ENCODE results near the gene XPO6.
A peak's percentile ranks its signal among the peaks of the same experiment; 100 is the strongest.

The XPO6 gene

DNA sequence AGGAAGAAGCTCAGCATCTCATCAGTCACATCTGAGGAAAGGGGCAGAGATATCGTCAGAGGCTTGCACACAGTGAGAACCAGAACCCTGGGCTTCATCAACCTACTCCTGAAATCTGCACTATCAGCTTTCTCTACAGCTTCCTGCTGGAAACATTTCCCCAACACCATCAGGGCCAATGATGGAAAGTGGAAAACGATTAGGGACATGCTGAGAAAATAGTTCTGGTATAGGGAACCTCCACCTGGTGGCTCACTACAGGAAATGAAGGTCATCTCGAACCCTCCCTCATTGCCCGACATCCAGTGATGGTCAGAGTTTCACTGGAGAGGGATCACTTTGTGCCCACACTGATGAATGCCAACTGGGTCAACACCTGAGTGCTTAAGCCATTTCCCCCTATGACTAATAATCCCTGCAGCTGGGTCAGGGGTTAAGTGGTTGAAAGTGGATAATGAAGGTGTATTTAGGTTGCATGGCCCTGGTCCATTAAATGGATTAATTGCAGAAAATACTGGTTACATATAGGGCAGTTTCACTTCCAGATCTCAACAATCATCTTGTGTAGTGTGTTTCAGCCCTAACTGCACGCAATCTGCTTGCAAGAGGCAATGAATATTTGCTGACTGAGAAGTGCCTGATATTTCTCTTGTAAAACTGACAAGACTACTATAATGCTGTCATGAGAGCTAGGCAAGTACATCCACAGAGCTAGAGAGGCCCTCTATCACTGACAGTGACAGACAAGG lies 105.1 kb downstream of the XPO6 start:
- DNase-seq = peak; percentile 91

DNA sequence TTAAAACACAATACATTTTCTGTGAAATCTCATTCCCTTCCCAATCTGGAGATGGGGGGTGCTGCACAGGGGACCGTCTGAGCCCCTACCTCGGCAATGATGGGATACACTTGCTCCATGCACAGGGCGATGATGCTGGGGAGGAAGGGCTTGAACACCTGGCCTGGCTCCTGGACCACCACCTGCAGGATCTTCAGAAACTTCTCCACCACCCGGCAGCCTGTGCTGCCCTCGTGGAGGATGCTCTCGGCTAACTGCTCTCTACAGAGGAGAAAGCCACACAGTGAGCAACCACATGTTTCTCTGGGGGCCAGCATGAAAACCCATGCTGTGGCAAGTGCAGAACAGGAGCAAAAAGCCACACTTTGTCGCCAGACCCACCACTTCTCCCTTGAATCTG lies 105.8 kb downstream of the XPO6 start:
- DNase-seq = no peak

DNA sequence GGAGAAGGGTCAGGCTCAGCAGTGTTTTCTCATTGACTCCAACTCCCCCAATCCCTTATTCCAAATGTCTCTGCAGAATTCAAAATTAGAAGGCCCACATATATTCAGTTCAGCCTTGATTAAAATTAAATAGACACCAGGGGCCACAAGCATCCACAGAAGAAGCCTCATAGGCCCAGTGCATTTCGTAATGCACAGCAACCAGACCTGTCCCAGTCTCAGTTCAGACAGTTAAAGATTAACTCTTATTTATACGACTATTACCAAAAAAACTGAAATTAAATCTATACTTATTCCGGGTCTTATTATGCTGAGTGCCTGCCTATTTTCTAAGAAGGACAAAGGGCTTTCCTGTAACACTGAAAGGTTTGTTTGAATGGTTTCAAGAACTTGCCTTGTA lies 106.5 kb downstream of the XPO6 start:
- DNase-seq = no peak

DNA sequence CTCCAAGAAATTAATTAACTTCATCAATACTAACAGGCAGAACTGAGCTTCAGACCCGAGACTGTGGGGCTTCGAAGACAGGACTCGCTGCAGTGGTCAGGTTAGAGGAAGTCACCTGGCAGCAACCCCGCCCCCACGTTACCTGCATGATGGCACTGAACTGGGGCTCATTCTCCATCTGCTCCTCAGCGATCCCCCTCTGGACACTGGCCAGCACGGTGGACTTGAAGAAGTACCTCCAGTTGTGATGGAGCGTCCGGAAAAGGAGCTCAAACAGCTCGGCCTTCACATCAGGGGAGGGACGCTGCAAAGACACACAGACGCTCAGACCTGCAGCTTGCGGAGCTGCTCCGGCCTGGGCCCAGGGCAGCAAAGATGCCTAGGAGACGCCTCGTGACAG lies 107.4 kb downstream of the XPO6 start:
- no peak for DNase-seq

- no peak for DNase-seq
These were observed 108.1 kb downstream of the XPO6 start for GRCh38 chr16:28103516-28104170.

DNA sequence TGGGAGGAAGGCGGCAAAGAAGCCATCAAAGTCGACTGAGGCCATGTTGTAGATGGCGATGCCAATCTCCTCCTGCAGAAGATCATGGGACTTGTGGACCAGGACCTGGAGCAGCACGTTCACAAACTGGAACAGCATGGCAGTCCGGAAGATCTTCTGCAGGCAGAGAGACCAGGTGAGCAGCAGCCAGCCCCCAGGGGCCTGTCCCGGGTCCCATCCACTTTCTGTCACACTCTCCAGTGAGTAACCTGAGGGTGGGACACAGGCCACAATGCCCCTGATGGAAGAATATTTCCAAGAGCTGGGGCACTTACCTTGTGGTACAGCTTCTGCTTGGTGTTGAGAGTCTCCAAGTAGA lies 110.3 kb downstream of the XPO6 start:
- no peak for DNase-seq

GRCh38 chr16:28100810-28101532 lies 110.8 kb downstream of the XPO6 start:
- no peak for DNase-seq

DNA sequence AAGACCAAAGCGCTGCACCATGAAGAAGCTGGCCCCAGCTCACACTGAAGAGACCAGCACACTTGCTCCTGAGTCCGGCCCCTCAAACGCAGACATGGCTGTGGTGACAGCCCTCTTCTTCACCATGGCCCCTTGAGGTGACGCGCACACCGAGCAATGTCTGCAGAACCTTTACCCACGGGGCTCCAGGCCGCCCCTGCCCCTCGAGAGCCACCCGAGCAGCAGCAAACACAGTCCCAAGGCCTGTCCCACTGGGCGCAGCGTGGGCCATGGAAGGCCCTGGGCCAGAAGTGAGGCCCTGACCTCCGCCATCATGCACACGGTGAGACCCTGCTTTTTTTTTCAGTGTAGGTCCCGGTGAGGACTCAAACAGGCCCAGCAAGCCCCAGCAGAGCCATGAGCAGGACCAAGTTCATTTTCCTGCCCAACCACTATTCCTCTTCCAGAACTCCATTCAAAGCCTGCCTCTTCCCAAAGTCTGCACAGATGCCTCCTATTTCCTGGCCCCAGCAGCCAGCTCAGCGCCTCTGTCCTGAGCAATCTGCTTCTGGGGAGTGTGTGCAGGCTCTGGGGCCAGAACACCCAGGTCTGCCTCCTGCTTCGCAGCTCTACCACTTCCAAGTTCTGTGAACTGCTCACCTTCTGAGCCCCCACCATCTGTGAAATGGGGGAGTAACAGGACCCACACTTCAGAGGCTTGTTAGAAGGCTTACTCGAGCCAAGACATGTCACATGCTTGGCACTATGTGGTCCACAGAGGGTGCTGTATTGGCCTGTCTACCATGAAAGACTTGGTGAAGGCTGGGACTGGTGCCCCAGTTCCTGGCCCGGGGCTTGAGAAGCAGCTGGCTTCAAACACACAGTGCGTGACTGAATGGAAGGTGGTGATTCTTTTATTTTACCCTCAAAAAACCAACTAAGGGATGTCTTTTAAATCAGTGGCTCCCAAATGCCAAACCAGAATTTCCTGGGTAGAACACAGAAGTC lies 112.5 kb downstream of the XPO6 start:
- no peak for DNase-seq

- DNase-seq = no peak
These were observed 113.4 kb downstream of the XPO6 start for GRCh38 chr16:28098171-28098958.

DNA sequence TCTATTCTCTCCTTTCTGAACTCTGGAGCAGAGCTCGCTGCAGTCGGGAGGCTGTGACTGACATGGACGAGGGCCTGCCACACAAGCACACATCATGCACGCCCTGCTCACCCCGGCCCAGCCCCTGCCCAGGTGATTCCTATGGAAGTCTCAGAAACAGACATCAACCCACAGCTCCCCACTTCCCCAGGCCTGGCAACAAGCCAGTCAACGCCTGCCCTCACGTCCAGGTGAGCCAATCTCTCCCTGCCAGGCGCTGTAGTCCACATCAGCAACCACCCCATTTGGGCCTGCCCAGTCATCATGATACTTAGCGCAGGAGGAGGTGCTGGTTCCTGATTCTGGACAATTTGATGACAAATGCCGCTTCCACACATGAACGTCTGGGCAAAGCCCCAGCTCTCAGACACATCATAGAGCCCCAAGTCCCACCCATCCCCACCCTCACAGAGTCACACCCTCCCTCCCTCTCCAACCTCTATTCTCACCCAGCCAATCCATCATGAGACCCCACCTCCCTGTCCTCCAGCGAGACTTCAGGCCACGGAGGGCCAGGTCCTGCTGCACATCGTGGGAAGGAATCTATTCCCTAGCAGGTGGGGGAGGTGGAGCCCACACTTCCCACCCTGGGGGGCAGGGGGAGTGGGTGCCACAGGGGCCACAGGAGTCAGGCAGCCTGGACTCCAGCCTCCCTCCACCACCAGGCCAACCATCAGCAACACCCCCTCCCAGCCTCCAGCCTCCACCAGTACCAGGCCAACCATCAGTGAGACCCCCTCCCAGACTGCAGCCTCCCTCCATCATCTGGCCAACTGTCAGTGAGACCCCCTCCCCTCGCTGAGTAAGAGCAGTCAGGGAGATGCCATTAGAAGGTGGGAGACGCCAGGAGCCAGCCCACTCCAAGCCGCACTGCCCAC lies 114.5 kb downstream of the XPO6 start:
- peak; percentile 35 for DNase-seq

- DNase-seq = no peak
These were observed 118.4 kb downstream of the XPO6 start for GRCh38 chr16:28093385-28093725.

DNA sequence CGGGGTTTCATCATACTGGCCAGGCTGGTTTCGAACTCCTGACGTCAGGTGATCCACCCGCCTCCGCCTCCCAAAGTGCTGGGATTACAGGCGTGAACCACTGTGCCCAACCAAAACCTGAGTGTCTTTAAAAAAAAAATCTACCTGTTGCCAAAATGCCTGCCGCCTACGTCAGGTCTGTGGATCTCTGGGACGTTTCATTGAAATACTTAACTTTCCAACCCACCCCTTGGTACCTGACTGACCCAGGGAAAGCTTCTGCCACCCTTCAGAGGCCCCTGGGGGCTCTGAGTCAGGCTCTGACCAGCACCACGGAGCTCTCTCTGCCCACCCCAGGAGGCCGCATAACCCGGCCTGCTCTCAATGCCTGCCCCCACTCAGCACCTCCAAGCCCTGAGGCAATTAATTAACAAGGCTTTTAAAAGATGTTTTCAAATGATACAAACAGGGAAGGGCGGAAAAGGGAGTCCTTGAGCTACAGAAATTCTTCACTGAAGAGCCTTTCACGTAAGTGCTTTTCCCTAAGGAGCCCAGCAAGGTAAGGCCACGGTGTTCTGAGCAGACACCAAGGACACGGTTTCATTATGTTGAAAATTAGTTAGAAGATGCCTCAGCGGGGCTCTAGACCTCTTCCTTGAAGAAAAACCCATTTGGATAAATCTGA lies 118.9 kb downstream of the XPO6 start:
- peak; percentile 92 for DNase-seq

DNA sequence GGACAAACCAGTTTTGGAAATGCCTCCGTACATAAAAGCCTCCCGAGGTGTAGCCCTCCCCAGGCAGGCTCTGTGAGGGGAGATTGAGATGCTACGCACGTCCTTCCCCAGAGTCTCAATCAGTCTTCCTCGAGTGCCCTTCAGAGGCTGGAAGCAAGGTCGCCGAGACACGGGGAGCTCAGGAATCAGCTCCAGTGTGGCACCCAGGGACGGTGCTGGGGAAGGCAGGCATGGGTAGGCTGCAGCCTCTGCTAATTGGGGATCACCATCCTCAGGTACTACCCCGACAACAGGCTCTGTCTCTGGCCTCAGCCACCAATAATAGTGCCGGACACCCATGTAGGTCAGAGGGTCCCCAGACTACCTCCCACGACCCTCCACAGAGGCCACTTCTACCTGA lies 120.1 kb downstream of the XPO6 start:
- DNase-seq = no peak

DNA sequence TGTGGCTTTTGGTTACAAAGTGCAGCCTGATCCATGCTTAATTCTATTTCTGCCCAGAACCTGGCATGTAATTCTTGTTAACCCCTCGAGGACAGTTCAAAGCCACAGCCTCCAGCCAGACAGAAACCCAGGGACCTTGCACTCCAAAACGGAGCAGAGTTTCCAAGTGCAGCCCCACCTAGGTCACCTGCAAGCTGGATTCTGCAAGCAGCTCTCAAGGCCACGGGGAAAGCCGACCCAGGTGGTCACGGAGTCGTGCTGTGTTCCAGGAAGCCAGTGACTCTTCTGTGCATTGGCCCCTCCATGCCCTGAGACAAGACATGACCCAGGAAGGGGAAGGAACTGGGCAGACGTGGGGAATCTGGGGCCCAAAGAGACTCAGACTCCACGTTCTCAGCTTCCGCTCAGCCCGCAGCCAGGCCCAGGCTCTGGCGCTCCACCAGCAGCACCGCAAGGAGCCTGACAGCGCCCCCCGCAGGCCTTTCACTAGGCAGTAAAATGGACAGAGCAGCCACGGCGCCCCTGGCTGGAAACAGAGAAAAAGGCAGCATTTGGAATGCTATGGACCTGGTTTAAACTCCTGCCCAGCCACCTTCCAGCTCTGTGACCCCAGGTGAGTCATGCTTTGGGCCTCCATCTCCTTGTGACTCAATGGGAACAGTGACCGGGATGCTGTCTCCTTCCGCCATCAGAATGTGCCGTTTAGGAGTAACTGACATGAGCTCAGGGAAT lies 121.0 kb downstream of the XPO6 start:
- DNase-seq = no peak

DNA sequence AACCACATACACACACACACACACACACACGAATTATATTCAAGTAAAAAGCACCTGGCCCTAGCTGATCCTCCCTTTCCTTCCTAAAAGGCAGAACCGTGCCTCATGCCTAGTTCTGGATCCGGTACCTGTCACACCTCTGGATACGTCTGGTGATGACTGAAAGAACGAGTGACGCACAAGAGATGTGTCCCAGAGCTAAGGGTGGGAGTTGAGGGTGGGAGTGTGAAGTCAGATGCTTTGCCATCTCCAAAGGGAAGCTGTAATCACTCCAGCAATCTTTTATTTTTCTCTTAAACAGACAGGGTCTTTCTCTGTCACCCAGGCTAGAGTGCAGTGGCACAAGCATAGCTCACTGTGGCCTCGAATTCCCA lies 121.8 kb downstream of the XPO6 start:
- no peak for DNase-seq

DNA sequence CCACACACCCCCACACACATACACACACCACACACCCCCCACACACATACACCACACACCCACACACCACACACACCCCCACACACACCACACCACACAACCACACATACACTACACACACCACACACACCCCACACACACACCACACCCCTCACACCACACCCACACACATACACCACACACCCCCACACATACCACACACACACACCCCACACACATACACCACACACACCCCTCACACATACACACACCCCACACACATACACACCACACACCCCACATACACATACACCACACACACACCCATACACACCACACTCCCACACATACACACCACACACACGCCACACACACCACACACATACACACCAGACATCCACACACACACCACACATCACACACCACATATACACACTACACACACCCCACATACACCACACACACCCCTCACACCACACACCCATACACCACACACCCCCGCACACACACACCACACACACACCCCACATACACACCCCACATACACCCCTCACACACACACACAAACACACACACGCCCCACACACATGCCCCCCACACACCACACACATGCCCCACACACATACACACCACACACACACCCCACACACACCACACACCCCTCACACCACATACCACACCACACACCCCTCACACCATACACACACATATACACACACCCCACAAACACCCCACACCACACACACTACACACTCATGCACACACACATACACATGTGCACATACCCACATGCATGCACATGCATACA lies 122.4 kb downstream of the XPO6 start:
- no peak for DNase-seq

DNA sequence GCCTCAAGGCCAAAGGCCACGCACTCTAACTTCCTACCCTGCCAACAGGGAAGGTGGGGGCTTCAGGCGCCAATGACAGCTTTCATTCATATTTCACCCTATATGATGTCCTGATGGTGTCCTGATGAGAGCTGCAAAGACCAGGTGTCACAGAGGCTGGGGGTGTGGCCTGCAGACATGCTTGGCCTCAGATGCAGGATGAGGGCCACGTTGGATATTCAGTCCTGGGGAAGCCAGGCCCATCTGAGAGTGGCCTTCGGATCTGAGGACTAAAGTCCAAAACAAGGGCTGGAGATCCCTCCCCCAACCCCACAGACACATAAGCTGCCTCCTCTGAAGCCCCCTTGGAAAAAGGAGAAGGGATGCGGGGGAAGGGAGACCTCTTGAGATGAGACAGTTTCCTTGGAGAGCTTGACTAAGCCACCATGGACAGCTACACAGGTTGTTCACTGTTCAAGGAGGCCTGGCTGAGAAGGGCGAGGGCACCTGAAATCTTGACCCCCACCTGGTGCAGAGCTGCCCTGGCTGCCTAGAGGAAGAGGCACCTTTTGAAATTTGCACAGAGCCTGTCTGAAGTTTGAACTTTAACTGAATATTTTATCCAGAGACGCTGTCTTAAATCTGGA lies 124.0 kb downstream of the XPO6 start:
- DNase-seq = no peak

DNA sequence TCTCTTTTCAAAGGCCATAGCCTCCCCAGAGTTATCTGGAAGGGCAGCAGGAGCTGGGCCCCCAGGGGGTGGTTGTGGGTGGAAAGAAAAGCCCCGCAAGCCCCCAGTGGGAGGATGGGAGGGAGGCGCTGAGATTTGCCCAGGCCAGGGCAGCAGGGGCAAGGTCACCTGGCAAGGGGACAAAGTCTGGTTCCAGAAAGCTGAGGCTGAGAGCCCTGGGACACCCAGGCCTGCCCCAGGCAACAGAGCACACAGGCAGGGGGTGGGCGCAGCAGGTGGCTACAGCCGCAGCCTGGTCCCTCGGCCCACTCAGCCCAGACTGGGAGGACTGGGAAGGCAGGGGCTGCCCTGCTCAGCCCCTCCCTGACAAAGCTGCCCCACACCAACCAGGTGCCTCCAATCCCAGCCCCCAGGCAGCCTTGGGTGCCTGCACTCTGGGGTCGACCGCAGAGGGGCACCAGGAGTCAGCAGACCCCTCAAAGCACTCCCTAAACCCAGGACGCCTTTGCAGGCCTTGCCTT lies 124.6 kb downstream of the XPO6 start:
- DNase-seq = no peak

Data from DMS79 treated with DMSO at 0.1 percent for 48 hours (cell line).